ENCODE data around the gene ZMAT5.

The ZMAT5 gene

GRCh38 chr22:29691636-29692326 is 75.0 kb downstream of the ZMAT5 start:
- no peaks in the 10 kb centered on the region for H3K36me3 ChIP-seq (ENCODE audit: insufficient read depth, low read length)
- no peak overlapping the region for H3K4me3 ChIP-seq
- TF ChIP-seq POLR2AphosphoS5 (IDR thresholded peaks at IDR 0.05; ENCODE audit: borderline replicate concordance, low read depth, low read length), result no peak
- TF ChIP-seq FOXP2 (optimal IDR thresholded peaks at IDR 0.05; ENCODE audit: control extremely low read depth, extremely low read length, insufficient read depth), result no peak
- TF ChIP-seq EZH2 (IDR thresholded peaks at IDR 0.05), result no peak
- DNase-seq (ENCODE audit: low read depth, low spot score), result no peak
- no peak overlapping the region for H3K9ac ChIP-seq (ENCODE audit: insufficient read length)
- no peak overlapping the region for H3K27ac ChIP-seq
- no peaks in the 10 kb centered on the region for H3K9me3 ChIP-seq (ENCODE audit: low read depth, low read length)

GRCh38 chr22:29690476-29690875 is 76.3 kb downstream of the ZMAT5 start:
- Histone ChIP-seq H3K36me3 (ENCODE audit: insufficient read depth, low read length) (no peaks in the 10 kb centered on the region), H3K9me3 (ENCODE audit: low read depth, low read length) (no peaks in the 10 kb centered on the region), H3K27ac (no peak overlapping the region), H3K9ac (ENCODE audit: insufficient read length) (no peak overlapping the region), H3K4me3 (no peak overlapping the region)
- no peak for DNase-seq (ENCODE audit: low read depth, low spot score)
- TF ChIP-seq EZH2 (IDR thresholded peaks at IDR 0.05) (no peak), POLR2AphosphoS5 (IDR thresholded peaks at IDR 0.05; ENCODE audit: borderline replicate concordance, low read depth, low read length) (no peak), FOXP2 (optimal IDR thresholded peaks at IDR 0.05; ENCODE audit: control extremely low read depth, extremely low read length, insufficient read depth) (no peak)

GRCh38 chr22:29689880-29690213 is 77.0 kb downstream of the ZMAT5 start:
- no peak for DNase-seq (ENCODE audit: low read depth, low spot score)
- Histone ChIP-seq H3K36me3 (ENCODE audit: insufficient read depth, low read length) (no peaks in the 10 kb centered on the region), H3K9ac (ENCODE audit: insufficient read length) (no peak overlapping the region), H3K4me3 (no peak overlapping the region), H3K9me3 (ENCODE audit: low read depth, low read length) (no peaks in the 10 kb centered on the region), H3K27ac (no peak overlapping the region)
- TF ChIP-seq POLR2AphosphoS5 (IDR thresholded peaks at IDR 0.05; ENCODE audit: borderline replicate concordance, low read depth, low read length), result no peak
- no peak for TF ChIP-seq EZH2 (IDR thresholded peaks at IDR 0.05)
- TF ChIP-seq FOXP2 (optimal IDR thresholded peaks at IDR 0.05; ENCODE audit: control extremely low read depth, extremely low read length, insufficient read depth), result no peak

- no peak overlapping the region for H3K4me3 ChIP-seq
- H3K9me3 ChIP-seq (ENCODE audit: low read depth, low read length), result no peaks in the 10 kb centered on the region
- no peak overlapping the region for H3K27ac ChIP-seq
- H3K36me3 ChIP-seq (ENCODE audit: insufficient read depth, low read length), result no peaks in the 10 kb centered on the region
- DNase-seq (ENCODE audit: low read depth, low spot score), result no peak
- TF ChIP-seq POLR2AphosphoS5 (IDR thresholded peaks at IDR 0.05; ENCODE audit: borderline replicate concordance, low read depth, low read length) (no peak), EZH2 (IDR thresholded peaks at IDR 0.05) (no peak), FOXP2 (optimal IDR thresholded peaks at IDR 0.05; ENCODE audit: control extremely low read depth, extremely low read length, insufficient read depth) (no peak)
- H3K9ac ChIP-seq (ENCODE audit: insufficient read length), result no peak overlapping the region
Observed at GRCh38 chr22:29689206-29689879, 77.5 kb downstream of the ZMAT5 start.

GRCh38 chr22:29684244-29684643 is 82.6 kb downstream of the ZMAT5 start:
- Histone ChIP-seq H3K27ac (no peak overlapping the region), H3K4me3 (no peak overlapping the region), H3K9ac (ENCODE audit: insufficient read length) (no peak overlapping the region), H3K36me3 (ENCODE audit: insufficient read depth, low read length) (peaks cover 3% of the 10 kb centered on the region; the same call in 1 of the 2 replicates), H3K9me3 (ENCODE audit: low read depth, low read length) (no peaks in the 10 kb centered on the region)
- TF ChIP-seq EZH2 (IDR thresholded peaks at IDR 0.05), result no peak
- TF ChIP-seq POLR2AphosphoS5 (IDR thresholded peaks at IDR 0.05; ENCODE audit: borderline replicate concordance, low read depth, low read length), result no peak
- TF ChIP-seq FOXP2 (optimal IDR thresholded peaks at IDR 0.05; ENCODE audit: control extremely low read depth, extremely low read length, insufficient read depth), result no peak
- DNase-seq (ENCODE audit: low read depth, low spot score), result no peak

GRCh38 chr22:29683536-29683935 is 83.3 kb downstream of the ZMAT5 start:
- Histone ChIP-seq H3K36me3 (ENCODE audit: insufficient read depth, low read length) (peaks cover 3% of the 10 kb centered on the region; the same call in 1 of the 2 replicates), H3K9me3 (ENCODE audit: low read depth, low read length) (no peaks in the 10 kb centered on the region), H3K27ac (no peak overlapping the region), H3K9ac (ENCODE audit: insufficient read length) (no peak overlapping the region), H3K4me3 (no peak overlapping the region)
- no peak for DNase-seq (ENCODE audit: low read depth, low spot score)
- TF ChIP-seq FOXP2 (optimal IDR thresholded peaks at IDR 0.05; ENCODE audit: control extremely low read depth, extremely low read length, insufficient read depth), result no peak
- no peak for TF ChIP-seq EZH2 (IDR thresholded peaks at IDR 0.05)
- no peak for TF ChIP-seq POLR2AphosphoS5 (IDR thresholded peaks at IDR 0.05; ENCODE audit: borderline replicate concordance, low read depth, low read length)
